GM12878 (cell line): ENCODE results near the gene USP5. TPM values are rescaled to one million over a fixed set of nuclear protein-coding genes. Genes with fewer than 3 reads are reported as not detected.

Experiments used
- CHD2 ChIP-seq: IDR thresholded peaks from 2 replicates; pipeline ENCODE4 v1.6.1; 2011; ENCODE audit warnings: low read depth, low read length, improper control_type of control experiment, borderline replicate concordance
- DPF2 ChIP-seq: fragments of 450-650 bp; IDR thresholded peaks from 2 replicates; pipeline ENCODE4 v1.6.1; 2017; ENCODE audit warnings: mild to moderate bottlenecking
- EP300 ChIP-seq, 2 experiments: fragments of 150-350 bp in 1 of 2; IDR thresholded peaks; 2 replicates each; pipeline ENCODE4 v1.6.1; 2011 to 2012; ENCODE audit warnings: low read depth in 2 of 2, low read length in 2 of 2, borderline replicate concordance in 1 of 2, improper control_type of control experiment in 1 of 2, inconsistent platforms in 1 of 2; ENCODE audit not compliant: control insufficient read depth in 1 of 2
- ETV6 ChIP-seq, 2 experiments: fragments of 450-650 bp in 1 of 2; IDR thresholded peaks in 1 of 2; conservative IDR thresholded peaks in 1 of 2; 2 replicates each; pipeline ENCODE4 v1.6.1; 2014; ENCODE audit warnings: antibody characterized with exemption in 1 of 2, borderline replicate concordance in 1 of 2, low read depth in 1 of 2, mild to moderate bottlenecking in 1 of 2, moderate library complexity in 1 of 2
- HDAC2 ChIP-seq: fragments of 200-600 bp; sonication (generic); IDR thresholded peaks from 2 replicates; pipeline ENCODE4 v1.6.1; 2017
- LARP7 ChIP-seq: fragments of 450-650 bp; IDR thresholded peaks from 2 replicates; pipeline ENCODE4 v1.6.1; 2017; ENCODE audit warnings: mild to moderate bottlenecking
- MEF2A ChIP-seq: IDR thresholded peaks from 2 replicates; pipeline ENCODE4 v1.6.1; 2011; ENCODE audit warnings: low read depth, mild to moderate bottlenecking, low read length, moderate library complexity; ENCODE audit not compliant: insufficient read depth
- NKRF ChIP-seq: fragments of 450-650 bp; conservative IDR thresholded peaks from 2 replicates; pipeline ENCODE4 v1.6.1; 2017; ENCODE audit warnings: mild to moderate bottlenecking, moderate library complexity
- NR2F1 ChIP-seq: fragments of 450-650 bp; conservative IDR thresholded peaks from 2 replicates; pipeline ENCODE4 v1.6.1; 2017; ENCODE audit warnings: mild to moderate bottlenecking
- RAD51 ChIP-seq: fragments of 450-650 bp; IDR thresholded peaks from 2 replicates; pipeline ENCODE4 v1.6.1; 2016; ENCODE audit warnings: moderate library complexity, mild to moderate bottlenecking, inconsistent platforms
- RELA ChIP-seq: fragments of 450-650 bp; IDR thresholded peaks from 2 replicates; pipeline ENCODE4 v1.8.0; 2014; ENCODE audit warnings: borderline replicate concordance; ENCODE audit not compliant: partially characterized antibody
- RUNX3 ChIP-seq: IDR thresholded peaks from 2 replicates; pipeline ENCODE4 v1.6.1; 2012; ENCODE audit warnings: low read length, inconsistent platforms
- SMC3 ChIP-seq: IDR thresholded peaks from 2 replicates; pipeline ENCODE4 v1.6.1; 2011; ENCODE audit warnings: low read length, improper control_type of control experiment, borderline replicate concordance
- ZBTB40 ChIP-seq: fragments of 450-650 bp; IDR thresholded peaks from 2 replicates; pipeline ENCODE4 v1.6.1; 2016; ENCODE audit warnings: mild to moderate bottlenecking, moderate library complexity, borderline replicate concordance
- ZNF24 ChIP-seq: fragments of 450-650 bp; IDR thresholded peaks from 2 replicates; pipeline ENCODE4 v1.6.1; 2017; ENCODE audit warnings: antibody characterized with exemption, mild to moderate bottlenecking
- polyA plus RNA-seq, 11 experiments: library from polyadenylated mRNA; depleted of rRNA in 4 of 11; unstranded in 6 of 11; stranded (reverse) in 5 of 11; fragments of >200 nt; fragmentation: Nextera tagmentation in 4 of 11; fragmentation: Illumina TruSeq in 1 of 11; extraction: Ambion mirVana in 4 of 11; extraction: Trizol in 1 of 11; gene quantifications; 1 replicate in 1 of 11; 2 replicates in 10 of 11; pipeline versions ENCODE4 v1.2.1 to v1.2.3, GENCODE V29; 2011 to 2016; ENCODE audit warnings: inconsistent platforms in 2 of 11, missing spikeins in 2 of 11, low read depth in 1 of 11
- total RNA-seq, 4 experiments: library from RNA; depleted of rRNA in 3 of 4; stranded (reverse); fragments of >200 nt in 3 of 4; fragmentation: Illumina TruSeq in 1 of 4; extraction: Trizol in 1 of 4; gene quantifications; 2 replicates each; pipeline versions ENCODE4 v1.2.1 to v1.2.3, GENCODE V29; 2013 to 2021
- TF ChIP-seq, protein P1 (sequence below): IDR thresholded peaks from 2 replicates; pipeline ENCODE4 v1.6.1; 2011; ENCODE audit warnings: low read depth, mild to moderate bottlenecking, low read length, moderate library complexity, borderline replicate concordance; ENCODE audit errors: extremely low read depth
- TF ChIP-seq, protein P2 (sequence below): IDR thresholded peaks from 2 replicates; pipeline ENCODE4 v1.6.1; 2012; ENCODE audit warnings: low read depth, low read length, improper control_type of control experiment
- TF ChIP-seq, protein P3 (sequence below): fragments of 150-350 bp; IDR thresholded peaks from 2 replicates; pipeline ENCODE4 v1.6.1; 2016; ENCODE audit warnings: low read depth, low read length

USP5 gene
- total and polyA plus RNA-seq, 10 of the 15 experiments (the other 5 are each of a cell fraction or from before 2014, with no cell fraction given): 2.5 to 124 (median 74.6) TPM

DNA sequence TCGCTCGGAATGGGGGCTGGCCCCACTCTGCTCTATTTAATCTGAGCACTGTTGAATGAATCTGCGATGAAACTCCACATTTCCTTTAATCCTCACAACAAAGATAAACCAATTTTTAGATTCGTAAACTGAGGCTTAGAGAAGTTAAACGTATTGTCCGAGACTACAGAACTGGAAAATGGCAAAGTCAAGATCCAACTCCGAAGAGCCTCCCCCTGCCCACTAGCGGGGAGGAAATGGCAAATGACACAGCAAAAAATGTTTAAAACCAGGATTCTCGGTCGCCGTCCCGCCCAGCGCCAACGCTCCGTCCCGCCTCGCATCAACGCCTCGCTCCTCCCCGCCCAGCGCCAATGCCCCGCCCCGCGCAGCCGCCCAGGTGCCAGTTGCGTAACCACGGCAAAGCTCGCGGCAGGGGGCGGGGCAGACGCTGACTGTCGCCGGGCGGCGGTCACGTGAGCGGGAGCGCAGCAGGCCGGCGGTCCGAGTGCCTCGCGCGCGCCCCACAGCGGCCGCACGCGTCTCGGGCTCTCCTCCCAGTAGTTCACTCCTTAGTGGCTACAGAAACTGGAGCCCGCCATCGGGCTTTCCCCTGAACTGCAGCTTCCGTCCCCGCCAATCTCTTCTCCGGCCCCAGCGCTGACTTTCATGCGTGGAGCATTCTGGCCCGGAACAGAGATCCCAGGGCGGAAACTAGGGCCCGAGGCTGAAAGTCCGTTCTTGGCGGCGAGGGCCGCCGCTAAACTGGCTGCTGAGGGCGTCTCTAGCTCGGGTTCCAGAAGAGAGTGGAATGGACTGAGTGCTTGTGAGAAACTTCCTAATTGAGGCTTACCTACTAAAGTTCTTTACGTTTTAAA is 39.1 kb downstream of the USP5 start (continued):
- peak; percentile 74; the same call in 1 of the 2 replicates for TF ChIP-seq NKRF
- TF ChIP-seq, protein P1, sequence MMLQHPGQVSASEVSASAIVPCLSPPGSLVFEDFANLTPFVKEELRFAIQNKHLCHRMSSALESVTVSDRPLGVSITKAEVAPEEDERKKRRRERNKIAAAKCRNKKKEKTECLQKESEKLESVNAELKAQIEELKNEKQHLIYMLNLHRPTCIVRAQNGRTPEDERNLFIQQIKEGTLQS: peak; percentile 84; the same call in 1 of the 2 replicates
- TF ChIP-seq ETV6 (conservative IDR thresholded peaks at IDR 0.05 in 1 of 2, IDR thresholded peaks at IDR 0.05 in 1 of 2; ENCODE audit: borderline replicate concordance in 1 of 2, low read depth in 1 of 2): peak in 1 of 2 experiments; percentile 60; a peak in 1 of 4 replicates
- peak; percentile 48; the same call in 1 of the 2 replicates for TF ChIP-seq ZBTB40
- TF ChIP-seq LARP7: peak; percentile 95
- TF ChIP-seq DPF2: peak; percentile 88
- peak; percentile 94 for TF ChIP-seq RELA
- TF ChIP-seq, protein P2, sequence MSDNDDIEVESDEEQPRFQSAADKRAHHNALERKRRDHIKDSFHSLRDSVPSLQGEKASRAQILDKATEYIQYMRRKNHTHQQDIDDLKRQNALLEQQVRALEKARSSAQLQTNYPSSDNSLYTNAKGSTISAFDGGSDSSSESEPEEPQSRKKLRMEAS: peak; percentile 88
- peak; percentile 86 for TF ChIP-seq ZNF24
- TF ChIP-seq CHD2: peak; percentile 76
- 0 out of 4 replicates have a peak, but pooled peaks of 1 of the 2 experiments have one; percentile 8 for TF ChIP-seq EP300 (IDR thresholded peaks at IDR 0.05; ENCODE audit: borderline replicate concordance in 1 of 2, control insufficient read depth in 1 of 2, low read depth in 2 of 2, low read length in 2 of 2)
- peak; percentile 56; the same call in 1 of the 2 replicates for TF ChIP-seq MEF2A
- TF ChIP-seq NR2F1: peak; percentile 45; the same call in 1 of the 2 replicates
- peak; percentile 5 for TF ChIP-seq RUNX3
- TF ChIP-seq, protein P3, sequence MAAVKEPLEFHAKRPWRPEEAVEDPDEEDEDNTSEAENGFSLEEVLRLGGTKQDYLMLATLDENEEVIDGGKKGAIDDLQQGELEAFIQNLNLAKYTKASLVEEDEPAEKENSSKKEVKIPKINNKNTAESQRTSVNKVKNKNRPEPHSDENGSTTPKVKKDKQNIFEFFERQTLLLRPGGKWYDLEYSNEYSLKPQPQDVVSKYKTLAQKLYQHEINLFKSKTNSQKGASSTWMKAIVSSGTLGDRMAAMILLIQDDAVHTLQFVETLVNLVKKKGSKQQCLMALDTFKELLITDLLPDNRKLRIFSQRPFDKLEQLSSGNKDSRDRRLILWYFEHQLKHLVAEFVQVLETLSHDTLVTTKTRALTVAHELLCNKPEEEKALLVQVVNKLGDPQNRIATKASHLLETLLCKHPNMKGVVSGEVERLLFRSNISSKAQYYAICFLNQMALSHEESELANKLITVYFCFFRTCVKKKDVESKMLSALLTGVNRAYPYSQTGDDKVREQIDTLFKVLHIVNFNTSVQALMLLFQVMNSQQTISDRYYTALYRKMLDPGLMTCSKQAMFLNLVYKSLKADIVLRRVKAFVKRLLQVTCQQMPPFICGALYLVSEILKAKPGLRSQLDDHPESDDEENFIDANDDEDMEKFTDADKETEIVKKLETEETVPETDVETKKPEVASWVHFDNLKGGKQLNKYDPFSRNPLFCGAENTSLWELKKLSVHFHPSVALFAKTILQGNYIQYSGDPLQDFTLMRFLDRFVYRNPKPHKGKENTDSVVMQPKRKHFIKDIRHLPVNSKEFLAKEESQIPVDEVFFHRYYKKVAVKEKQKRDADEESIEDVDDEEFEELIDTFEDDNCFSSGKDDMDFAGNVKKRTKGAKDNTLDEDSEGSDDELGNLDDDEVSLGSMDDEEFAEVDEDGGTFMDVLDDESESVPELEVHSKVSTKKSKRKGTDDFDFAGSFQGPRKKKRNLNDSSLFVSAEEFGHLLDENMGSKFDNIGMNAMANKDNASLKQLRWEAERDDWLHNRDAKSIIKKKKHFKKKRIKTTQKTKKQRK: no peak
- peak; percentile 77 for TF ChIP-seq RAD51
- peak; percentile 43 for TF ChIP-seq SMC3
- no peak for TF ChIP-seq HDAC2
